HCT116 (cell line): Measurements from ENCODE around the gene LGI2. TPM values are rescaled to one million over a fixed set of nuclear protein-coding genes. Genes with fewer than 3 reads are reported as not detected.

Experiments used
- ATAC-seq: fragments of 200-7000 bp; cut with Tn5 transposase; 2 replicates; pipeline ENCODE4 v1.9.1; 2020; ENCODE audit warnings: mild to moderate bottlenecking, moderate library complexity
- BruUV-seq: library from RNA; stranded (reverse); fragments of 400-500 nt; replicated peaks from 2 replicates; lab custom pipeline; 2021; lab: Mats Ljungman, UMichigan
- CTCF ChIA-PET: fragments of 300-600 bp; sonication (Branson Sonifier 250); formaldehyde crosslinking; loops from one replicate; lab custom pipeline; 2021; ENCODE audit warnings: antibody characterized with exemption; lab: Charles Lee
- POLR2A ChIA-PET: fragments of 300-600, 350-600 bp; sonication (Branson Sonifier 250); formaldehyde crosslinking; loops from one replicate; lab custom pipeline; 2021; ENCODE audit warnings: antibody characterized with exemption; lab: Charles Lee
- RAD21 ChIA-PET, 2 experiments: fragments of 300-600 bp; sonication (Branson Sonifier 250); formaldehyde crosslinking; loops; one replicate each; lab custom pipeline; 2023; ENCODE audit warnings: low total read pairs in 2 of 2; ENCODE audit not compliant: uncharacterized antibody in 2 of 2, unreplicated experiment in 2 of 2, low non-redundant PET in 1 of 2; lab: Charles Lee
- DNase-seq: peaks from one replicate; pipeline ENCODE4 v3.0.0-alpha.2; 2010; ENCODE audit warnings: low read depth, low spot score
- H2AFZ ChIP-seq: fragments of 200-600 bp; shearing (Covaris generic), sonication (generic); 2 replicates; pipeline ENCODE4 v1.6.1; 2017; ENCODE audit warnings: low read depth, mixed run types, mixed read lengths, antibody characterized with exemption, low read length; ENCODE audit not compliant: poor library complexity, severe bottlenecking
- H3K27ac ChIP-seq: 2 replicates; pipeline ENCODE4 v1.5.1; 2012; ENCODE audit warnings: low read depth, low read length
- H3K27me3 ChIP-seq: fragments of 200-600 bp; sonication (generic); 2 replicates; pipeline ENCODE4 v1.6.1; 2016; ENCODE audit warnings: mixed run types, low read length, mixed read lengths; ENCODE audit not compliant: insufficient read depth
- H3K36me3 ChIP-seq, 2 experiments: fragments of 200-500 bp in 1 of 2; fragments of 200-600 bp in 1 of 2; sonication (Bioruptor generic) in 1 of 2; sonication (generic) in 1 of 2; 2 replicates each; pipeline versions ENCODE4 v1.5.1 to v1.6.1; 2014 to 2016; ENCODE audit warnings: low read length in 2 of 2, inconsistent platforms in 1 of 2, mixed read lengths in 1 of 2, mixed run types in 1 of 2; ENCODE audit not compliant: insufficient read depth in 2 of 2, control insufficient read depth in 1 of 2
- H3K4me1 ChIP-seq, 2 experiments: fragments of 200-600 bp in 1 of 2; sonication (generic) in 1 of 2; 2 replicates each; pipeline versions ENCODE4 v1.5.1 to v1.6.1; 2012 to 2017; ENCODE audit warnings: low read length in 2 of 2, inconsistent platforms in 1 of 2, mild to moderate bottlenecking in 1 of 2, mixed read lengths in 1 of 2, mixed run types in 1 of 2, moderate library complexity in 1 of 2; ENCODE audit not compliant: insufficient read depth in 2 of 2, control insufficient read depth in 1 of 2
- H3K4me2 ChIP-seq: fragments of 200-600 bp; sonication (generic); 2 replicates; pipeline ENCODE4 v1.6.1; 2017; ENCODE audit warnings: mixed run types, low read length, mixed read lengths
- H3K4me3 ChIP-seq, 2 experiments: fragments of 200-600 bp in 1 of 2; sonication (generic) in 1 of 2; replicated peaks in 1 of 2; 2 replicates each; pipeline ENCODE4 v1.5.1; 2011 to 2016; ENCODE audit warnings: low read length in 2 of 2, control low read depth in 1 of 2, low read depth in 1 of 2, mild to moderate bottlenecking in 1 of 2, mixed read lengths in 1 of 2, mixed run types in 1 of 2
- H3K79me2 ChIP-seq: fragments of 200-600 bp; sonication (generic); 2 replicates; pipeline ENCODE4 v1.6.1; 2017; ENCODE audit warnings: mild to moderate bottlenecking, mixed run types, low read length, moderate library complexity, mixed read lengths; ENCODE audit not compliant: insufficient read depth
- H3K9ac ChIP-seq: fragments of 200-600 bp; sonication (generic); 2 replicates; pipeline ENCODE4 v1.6.1; 2016; ENCODE audit warnings: low read length, mixed read lengths
- H3K9me2 ChIP-seq: fragments of 200-600 bp; sonication (generic), shearing (Covaris generic); 2 replicates; pipeline ENCODE4 v1.6.1; 2017; ENCODE audit warnings: mixed run types, mild to moderate bottlenecking, moderate library complexity; ENCODE audit not compliant: insufficient read depth
- H3K9me3 ChIP-seq, 2 experiments: fragments of 200-500 bp in 1 of 2; fragments of 200-600 bp in 1 of 2; sonication (Bioruptor generic) in 1 of 2; sonication (generic) in 1 of 2; 2 replicates each; pipeline ENCODE4 v1.6.1; 2014 to 2017; ENCODE audit warnings: low read length in 2 of 2, mixed read lengths in 2 of 2, inconsistent platforms in 1 of 2, low read depth in 1 of 2, mild to moderate bottlenecking in 1 of 2, mixed run types in 1 of 2, moderate library complexity in 1 of 2; ENCODE audit not compliant: control insufficient read depth in 1 of 2, insufficient read depth in 1 of 2
- H4K20me1 ChIP-seq: fragments of 200-600 bp; sonication (generic), shearing (Covaris generic); 2 replicates; pipeline ENCODE4 v1.6.1; 2017; ENCODE audit warnings: mixed run types, mild to moderate bottlenecking, moderate library complexity; ENCODE audit not compliant: insufficient read depth
- CBX3 ChIP-seq: IDR thresholded peaks from 2 replicates; pipeline ENCODE4 v1.6.1; 2012; ENCODE audit warnings: low read depth
- CEBPB ChIP-seq: IDR thresholded peaks from 2 replicates; pipeline ENCODE4 v1.6.1; 2012; ENCODE audit warnings: low read depth
- CTCF ChIP-seq, 3 experiments: fragments of 200-600 bp in 1 of 3; sonication (generic) in 1 of 3; IDR thresholded peaks in 2 of 3; conservative IDR thresholded peaks in 1 of 3; 2 replicates each; pipeline ENCODE4 v1.5.1; 2012 to 2017; ENCODE audit warnings: low read depth in 2 of 3, low read length in 2 of 3, antibody characterized with exemption in 1 of 3, borderline replicate concordance in 1 of 3, control low read depth in 1 of 3, mild to moderate bottlenecking in 1 of 3, mixed read lengths in 1 of 3, mixed run types in 1 of 3, moderate library complexity in 1 of 3; ENCODE audit not compliant: insufficient read depth in 1 of 3
- EGR1 ChIP-seq: IDR thresholded peaks from 2 replicates; pipeline ENCODE4 v1.6.1; 2012; ENCODE audit warnings: low read depth
- EZH2phosphoT487 ChIP-seq: fragments of 200-600 bp; IDR thresholded peaks from 2 replicates; pipeline ENCODE4 v1.6.1; 2018; ENCODE audit warnings: antibody characterized with exemption, borderline replicate concordance
- JUND ChIP-seq: IDR thresholded peaks from 2 replicates; pipeline ENCODE4 v1.6.1; 2012
- MAX ChIP-seq: IDR thresholded peaks from 2 replicates; pipeline ENCODE4 v1.6.1; 2012
- POLR2A ChIP-seq: IDR thresholded peaks from 2 replicates; pipeline ENCODE4 v1.7.0; 2011; ENCODE audit warnings: borderline replicate concordance; ENCODE audit not compliant: insufficient read depth, insufficient read length; ENCODE audit errors: extremely low read depth
- POLR2AphosphoS5 ChIP-seq: IDR thresholded peaks from 2 replicates; pipeline ENCODE4 v1.6.1; 2011; ENCODE audit warnings: mild to moderate bottlenecking, low read depth, low read length, moderate library complexity
- RAD21 ChIP-seq: IDR thresholded peaks from 2 replicates; pipeline ENCODE4 v1.6.1; 2012; ENCODE audit warnings: low read depth, mild to moderate bottlenecking
- REST ChIP-seq: IDR thresholded peaks from 2 replicates; pipeline ENCODE4 v1.6.1; 2012; ENCODE audit warnings: low read depth
- SP1 ChIP-seq: IDR thresholded peaks from 2 replicates; pipeline ENCODE4 v1.6.1; 2012; ENCODE audit warnings: low read depth
- YY1 ChIP-seq: IDR thresholded peaks from 2 replicates; pipeline ENCODE4 v1.6.1; 2011; ENCODE audit warnings: low read length, low read depth, moderate library complexity, mild to moderate bottlenecking; ENCODE audit not compliant: insufficient replicate concordance; ENCODE audit errors: extremely low read depth
- intact Hi-C: fragments of 100-400 bp; cut with micrococcal nuclease; formaldehyde crosslinking; loops from 2 replicates; pipeline ENCODE4 v1.10.0; 2022
- total RNA-seq: library from RNA; stranded (reverse); gene quantifications from one replicate; pipeline ENCODE4 v1.2.1, GENCODE V29; 2021; ENCODE audit not compliant: unreplicated experiment

The LGI2 gene
- total RNA-seq, 1 experiment from 2014 or later = not detected

- no peak for ATAC-seq
- BruUV-seq = no TSS peak
- no peak overlapping the region for H3K27ac ChIP-seq
- no peak for DNase-seq
- no peaks in the 10 kb centered on the region for H3K4me1 ChIP-seq
- H3K4me2 ChIP-seq = no peak overlapping the region
- H3K27me3 ChIP-seq = peaks cover 51% of the 10 kb centered on the region
- RAD21 ChIA-PET = no interaction called here
- no peaks in the 10 kb centered on the region for H3K36me3 ChIP-seq
- no peak for TF ChIP-seq EZH2phosphoT487
- no peak for TF ChIP-seq SP1
- TF ChIP-seq JUND = no peak
- TF ChIP-seq RAD21 = no peak
- no peak for TF ChIP-seq YY1
- TF ChIP-seq REST = no peak
- TF ChIP-seq POLR2AphosphoS5 = no peak
- TF ChIP-seq, all 23 proteins: peak for 0
- intact Hi-C loops = no loop called here
- no peak overlapping the region for H3K9ac ChIP-seq
- H3K79me2 ChIP-seq = no peaks in the 10 kb centered on the region
- no peaks in the 10 kb centered on the region for H4K20me1 ChIP-seq
- H3K4me3 ChIP-seq = no peak overlapping the region
- no peaks in the 10 kb centered on the region for H3K9me2 ChIP-seq
- no peaks in the 10 kb centered on the region for H3K9me3 ChIP-seq
- ChIA-PET CTCF (no interaction called here), POLR2A (no interaction called here)
- no peak overlapping the region for H2AFZ ChIP-seq
Measured at GRCh38 chr4:25028851-25029250, 1.9 kb downstream of the LGI2 start.

DNA sequence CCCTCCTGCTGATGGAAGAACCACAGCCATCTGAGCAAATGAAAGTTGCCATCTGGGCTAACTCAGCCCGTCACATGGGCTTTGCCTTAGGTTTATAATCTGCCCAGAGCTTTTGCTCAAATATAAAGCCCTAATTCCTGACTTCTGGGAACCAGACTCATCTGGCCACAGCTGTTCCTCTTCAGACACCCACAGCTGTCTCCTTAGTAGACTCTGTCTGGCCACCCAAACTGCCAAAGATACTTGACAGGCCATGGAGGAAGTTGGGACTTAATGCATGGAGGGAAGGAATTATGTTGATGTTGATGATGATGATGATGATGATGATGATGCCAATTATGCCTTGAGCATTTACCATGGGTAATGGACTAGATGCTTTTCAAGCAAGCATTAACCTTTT is 8.0 kb downstream of the LGI2 start:
- Histone ChIP-seq H3K27me3 (peaks cover 39% of the 10 kb centered on the region), H3K4me2 (no peak overlapping the region), H3K4me1 (no peaks in the 10 kb centered on the region), H3K79me2 (no peaks in the 10 kb centered on the region), H3K27ac (no peak overlapping the region), H4K20me1 (no peaks in the 10 kb centered on the region), H3K9me3 (no peaks in the 10 kb centered on the region), H3K9me2 (no peaks in the 10 kb centered on the region), H3K36me3 (no peaks in the 10 kb centered on the region), H3K4me3 (no peak overlapping the region), H3K9ac (no peak overlapping the region), H2AFZ (no peak overlapping the region)
- BruUV-seq = no TSS peak
- TF ChIP-seq POLR2A (no peak), CTCF (IDR thresholded peaks at IDR 0.05 in 2 of 3, conservative IDR thresholded peaks at IDR 0.05 in 1 of 3; ENCODE audit: borderline replicate concordance in 1 of 3, insufficient read depth in 1 of 3, low read depth in 2 of 3, low read length in 2 of 3) (no peak), MAX (no peak), CBX3 (no peak), JUND (no peak), EGR1 (no peak), POLR2AphosphoS5 (no peak), CEBPB (no peak)
- RAD21 ChIA-PET = no interaction called here
- POLR2A ChIA-PET = no interaction called here
- ATAC-seq = no peak
- CTCF ChIA-PET = no interaction called here
- no peak for DNase-seq
- intact Hi-C loops = no loop called here
